GM12873 (cell line): ENCODE measurements around the gene GINS2.

Experiments
- CTCF ChIP-seq: IDR thresholded peaks from 2 replicates; pipeline ENCODE4 v1.5.1; 2012; ENCODE audit warnings: low read depth, mild to moderate bottlenecking, moderate library complexity, low read length, control low read depth; ENCODE audit not compliant: insufficient read depth; ENCODE audit errors: missing control alignments

GINS2 gene

GRCh38 chr16:85664580-85665372 lies 24.0 kb downstream of the GINS2 start:
- no peak for TF ChIP-seq CTCF

GRCh38 chr16:85663891-85664321 lies 24.8 kb downstream of the GINS2 start:
- no peak for TF ChIP-seq CTCF

- TF ChIP-seq CTCF = no peak
These were observed 25.6 kb downstream of the GINS2 start for GRCh38 chr16:85662976-85663830.

GRCh38 chr16:85662482-85662812 lies 26.3 kb downstream of the GINS2 start:
- TF ChIP-seq CTCF = no peak

- no peak for TF ChIP-seq CTCF
These were observed 26.8 kb downstream of the GINS2 start for GRCh38 chr16:85661740-85662481.

- no peak for TF ChIP-seq CTCF
These were observed 27.7 kb downstream of the GINS2 start for GRCh38 chr16:85660843-85661739.
